ENCODE data around the gene NBAS. TPM values are rescaled to one million over a fixed set of nuclear protein-coding genes. Genes with fewer than 3 reads are reported as not detected.
A peak's percentile ranks its signal among the peaks of the same experiment; 100 is the strongest.

Gene NBAS
- total and polyA plus RNA-seq, 12 donors: 26.4 to 79.1 (median 56.3) TPM

- ATAC-seq: no peak
- 89 to 94% methylated on average over 3 of the region's 3 CpGs for WGBS, 2 donors
- H3K9me3 ChIP-seq: no peaks in the 10 kb centered on the region
- no peak overlapping the region for H3K27ac ChIP-seq
- peaks cover 0 to 16% (median 3%) of the 10 kb centered on the region in 9 donors for H3K4me1 ChIP-seq
- intact Hi-C loops (cut with DNase I): no loop called here
- no peak overlapping the region for H3K4me3 ChIP-seq
- TF ChIP-seq CTCF (IDR thresholded peaks at IDR 0.05): no peak
- H3K27me3 ChIP-seq: no peaks in the 10 kb centered on the region
- no peak for DNase-seq
- H3K36me3 ChIP-seq: peaks cover 0 to 35% (median 0%) of the 10 kb centered on the region in 9 donors
These were observed 21.1 kb downstream of the NBAS start for GRCh38 chr2:15539999-15540398.

DNA sequence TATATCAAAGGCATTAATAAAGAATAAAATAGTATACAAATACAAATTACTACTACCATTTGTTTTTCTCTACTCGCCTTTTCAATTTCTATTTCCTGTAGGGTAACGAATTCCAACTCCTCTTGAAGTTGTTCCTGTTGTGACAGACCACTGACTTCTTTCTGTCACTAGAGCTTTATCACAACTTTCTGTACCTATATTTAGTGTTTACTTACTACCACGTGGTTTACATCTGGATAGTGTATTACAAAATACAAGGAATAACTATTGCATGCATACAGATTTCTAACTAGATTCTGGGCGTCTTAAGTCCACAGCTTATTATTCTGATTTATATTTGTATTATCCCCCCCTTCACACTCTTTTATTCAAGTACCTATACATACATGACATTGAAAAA is 22.3 kb downstream of the NBAS start:
- Histone ChIP-seq H3K9me3 (no peaks in the 10 kb centered on the region), H3K4me1 (peaks cover 0 to 16% (median 3%) of the 10 kb centered on the region in 9 donors), H3K4me3 (no peak overlapping the region), H3K27ac (peak overlapping the region in 4 of 10 donors; percentile 2 to 42 (median 10)), H3K27me3 (no peaks in the 10 kb centered on the region), H3K36me3 (peaks cover 0 to 48% (median 7%) of the 10 kb centered on the region in 9 donors)
- WGBS, 2 donors: 47 to 65% methylated on average over 4 of the region's 4 CpGs
- no peak for DNase-seq
- intact Hi-C loops (cut with DNase I): no loop called here
- TF ChIP-seq CTCF (IDR thresholded peaks at IDR 0.05): no peak
- peak in 3 of 8 donors; percentile 42 to 57 (median 46) for ATAC-seq

DNA sequence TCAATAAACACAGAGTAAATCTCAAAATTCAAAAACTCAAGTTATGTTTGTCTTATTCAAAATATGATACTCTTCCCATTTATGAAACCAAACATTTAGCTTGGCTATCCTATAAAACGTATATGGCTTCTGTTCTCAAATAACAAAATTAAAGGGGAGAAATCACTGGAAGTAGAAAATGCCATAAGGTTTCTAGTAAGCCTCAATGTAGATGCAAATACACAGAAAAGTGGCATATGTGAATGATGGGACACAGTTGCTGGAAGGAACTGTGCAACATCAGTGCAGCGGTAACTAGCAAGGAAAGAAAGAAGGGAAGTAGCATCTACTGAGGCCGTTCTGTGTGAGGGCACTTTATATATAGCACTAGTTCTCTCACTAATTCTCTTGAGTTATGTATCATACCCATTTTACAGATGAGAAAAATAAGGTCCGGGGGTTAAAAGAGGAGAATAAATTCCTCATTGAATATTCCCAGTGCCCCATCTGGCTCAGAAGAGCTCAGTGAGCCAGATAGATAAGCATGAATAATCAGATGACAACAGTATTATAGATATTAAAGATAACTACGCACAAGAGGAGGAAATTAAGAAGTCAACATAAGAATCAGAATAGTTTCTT is 27.2 kb downstream of the NBAS start:
- 94 to 98% methylated on average over 5 of the region's 5 CpGs for WGBS, 2 donors
- Histone ChIP-seq H3K9me3 (no peaks in the 10 kb centered on the region), H3K27ac (no peak overlapping the region), H3K4me1 (peaks cover 0 to 8% (median 0%) of the 10 kb centered on the region in 9 donors), H3K36me3 (peaks cover 0 to 77% (median 9%) of the 10 kb centered on the region in 9 donors), H3K4me3 (no peak overlapping the region), H3K27me3 (no peaks in the 10 kb centered on the region)
- intact Hi-C loops (cut with DNase I): no loop called here
- no peak for ATAC-seq
- no peak for DNase-seq
- TF ChIP-seq CTCF (IDR thresholded peaks at IDR 0.05): no peak

GRCh38 chr2:15532996-15533395 is 28.1 kb downstream of the NBAS start:
- ATAC-seq: no peak
- Histone ChIP-seq H3K36me3 (peaks cover 0 to 70% (median 9%) of the 10 kb centered on the region in 9 donors), H3K9me3 (no peaks in the 10 kb centered on the region), H3K27ac (no peak overlapping the region), H3K27me3 (no peaks in the 10 kb centered on the region), H3K4me3 (no peak overlapping the region), H3K4me1 (no peaks in the 10 kb centered on the region)
- WGBS, 2 donors: 93 to 96% methylated on average over 5 of the region's 5 CpGs
- no peak for DNase-seq
- intact Hi-C loops (cut with DNase I): no loop called here
- no peak for TF ChIP-seq CTCF (IDR thresholded peaks at IDR 0.05)

Data from heart right ventricle (tissue), 16 donors.